ENCODE measurements around the gene WSCD1.

- no peak for TF ChIP-seq SIN3A (IDR thresholded peaks at IDR 0.05; ENCODE audit: borderline replicate concordance, insufficient read depth, low read length)
- TF ChIP-seq, protein P1, sequence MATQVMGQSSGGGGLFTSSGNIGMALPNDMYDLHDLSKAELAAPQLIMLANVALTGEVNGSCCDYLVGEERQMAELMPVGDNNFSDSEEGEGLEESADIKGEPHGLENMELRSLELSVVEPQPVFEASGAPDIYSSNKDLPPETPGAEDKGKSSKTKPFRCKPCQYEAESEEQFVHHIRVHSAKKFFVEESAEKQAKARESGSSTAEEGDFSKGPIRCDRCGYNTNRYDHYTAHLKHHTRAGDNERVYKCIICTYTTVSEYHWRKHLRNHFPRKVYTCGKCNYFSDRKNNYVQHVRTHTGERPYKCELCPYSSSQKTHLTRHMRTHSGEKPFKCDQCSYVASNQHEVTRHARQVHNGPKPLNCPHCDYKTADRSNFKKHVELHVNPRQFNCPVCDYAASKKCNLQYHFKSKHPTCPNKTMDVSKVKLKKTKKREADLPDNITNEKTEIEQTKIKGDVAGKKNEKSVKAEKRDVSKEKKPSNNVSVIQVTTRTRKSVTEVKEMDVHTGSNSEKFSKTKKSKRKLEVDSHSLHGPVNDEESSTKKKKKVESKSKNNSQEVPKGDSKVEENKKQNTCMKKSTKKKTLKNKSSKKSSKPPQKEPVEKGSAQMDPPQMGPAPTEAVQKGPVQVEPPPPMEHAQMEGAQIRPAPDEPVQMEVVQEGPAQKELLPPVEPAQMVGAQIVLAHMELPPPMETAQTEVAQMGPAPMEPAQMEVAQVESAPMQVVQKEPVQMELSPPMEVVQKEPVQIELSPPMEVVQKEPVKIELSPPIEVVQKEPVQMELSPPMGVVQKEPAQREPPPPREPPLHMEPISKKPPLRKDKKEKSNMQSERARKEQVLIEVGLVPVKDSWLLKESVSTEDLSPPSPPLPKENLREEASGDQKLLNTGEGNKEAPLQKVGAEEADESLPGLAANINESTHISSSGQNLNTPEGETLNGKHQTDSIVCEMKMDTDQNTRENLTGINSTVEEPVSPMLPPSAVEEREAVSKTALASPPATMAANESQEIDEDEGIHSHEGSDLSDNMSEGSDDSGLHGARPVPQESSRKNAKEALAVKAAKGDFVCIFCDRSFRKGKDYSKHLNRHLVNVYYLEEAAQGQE (IDR thresholded peaks at IDR 0.05; ENCODE audit: insufficient read depth in 1 of 2, low read depth in 2 of 2, low read length in 2 of 2): no peak
- no peak for TF ChIP-seq POLR2AphosphoS5 (IDR thresholded peaks at IDR 0.05; ENCODE audit: low read depth, low read length)
- no peak for TF ChIP-seq TAF1 (IDR thresholded peaks at IDR 0.05; ENCODE audit: borderline replicate concordance, insufficient read depth, low read length)
- TF ChIP-seq FOXP2 (optimal IDR thresholded peaks at IDR 0.05; ENCODE audit: borderline replicate concordance, extremely low read depth, extremely low read length, insufficient read depth): no peak
Measured at GRCh38 chr17:6048486-6048885, 21.7 kb upstream of the WSCD1 start.
